HL-60 (cell line): ENCODE results near the gene TMX2.

ENCODE experiments used
- GABPA ChIP-seq: IDR thresholded peaks from 2 replicates; pipeline ENCODE4 v1.6.1; 2012; ENCODE audit warnings: low read depth
- POLR2AphosphoS5 ChIP-seq: IDR thresholded peaks from 2 replicates; pipeline ENCODE4 v1.6.1; 2012; ENCODE audit warnings: low read depth
- TF ChIP-seq, protein P1 (sequence below): IDR thresholded peaks from one replicate; pipeline ENCODE4 v1.5.1; 2011; ENCODE audit warnings: low read length, control low read depth, inconsistent platforms; ENCODE audit not compliant: insufficient read depth

GRCh38 chr11:57746920-57747319 is 34.5 kb downstream of the TMX2 start:
- TF ChIP-seq, protein P1, sequence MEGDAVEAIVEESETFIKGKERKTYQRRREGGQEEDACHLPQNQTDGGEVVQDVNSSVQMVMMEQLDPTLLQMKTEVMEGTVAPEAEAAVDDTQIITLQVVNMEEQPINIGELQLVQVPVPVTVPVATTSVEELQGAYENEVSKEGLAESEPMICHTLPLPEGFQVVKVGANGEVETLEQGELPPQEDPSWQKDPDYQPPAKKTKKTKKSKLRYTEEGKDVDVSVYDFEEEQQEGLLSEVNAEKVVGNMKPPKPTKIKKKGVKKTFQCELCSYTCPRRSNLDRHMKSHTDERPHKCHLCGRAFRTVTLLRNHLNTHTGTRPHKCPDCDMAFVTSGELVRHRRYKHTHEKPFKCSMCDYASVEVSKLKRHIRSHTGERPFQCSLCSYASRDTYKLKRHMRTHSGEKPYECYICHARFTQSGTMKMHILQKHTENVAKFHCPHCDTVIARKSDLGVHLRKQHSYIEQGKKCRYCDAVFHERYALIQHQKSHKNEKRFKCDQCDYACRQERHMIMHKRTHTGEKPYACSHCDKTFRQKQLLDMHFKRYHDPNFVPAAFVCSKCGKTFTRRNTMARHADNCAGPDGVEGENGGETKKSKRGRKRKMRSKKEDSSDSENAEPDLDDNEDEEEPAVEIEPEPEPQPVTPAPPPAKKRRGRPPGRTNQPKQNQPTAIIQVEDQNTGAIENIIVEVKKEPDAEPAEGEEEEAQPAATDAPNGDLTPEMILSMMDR = no peak
- TF ChIP-seq POLR2AphosphoS5 (no peak), GABPA (no peak)
